NCI-H2171 treated with DMSO at 0.1 percent for 48 hours (cell line): Measurements from ENCODE around the gene LRPAP1.
"Not testable (repeated sequence)": the region's sequence is repeated elsewhere in the genome, so short reads cannot be mapped to it uniquely, and the experiment has no call there.

ENCODE experiments used
- DNase-seq: peaks from one replicate; lab custom pipeline; 2025; lab: John Stamatoyannopoulos, UW

LRPAP1 gene

DNA sequence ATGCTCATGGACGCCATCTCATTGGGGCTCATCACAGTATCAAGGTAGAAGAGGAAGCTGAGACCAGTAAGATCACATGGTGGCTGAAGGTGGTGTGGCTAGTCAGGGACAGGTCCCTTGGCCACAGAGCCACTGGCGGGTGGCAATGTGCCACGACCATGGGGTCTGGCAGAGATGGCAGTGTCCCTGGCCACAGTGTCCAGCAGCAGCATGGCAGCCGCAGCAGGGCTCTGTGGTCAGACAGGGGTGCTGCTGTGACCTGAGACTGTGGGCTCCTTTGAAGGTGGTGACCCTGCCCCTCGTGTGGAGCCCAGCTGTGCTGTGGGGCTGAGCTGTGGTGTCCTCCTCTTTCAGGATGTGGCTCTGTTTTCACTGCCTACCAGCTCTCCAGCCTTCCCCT is 71.3 kb downstream of the LRPAP1 start:
- DNase-seq: no peak

DNA sequence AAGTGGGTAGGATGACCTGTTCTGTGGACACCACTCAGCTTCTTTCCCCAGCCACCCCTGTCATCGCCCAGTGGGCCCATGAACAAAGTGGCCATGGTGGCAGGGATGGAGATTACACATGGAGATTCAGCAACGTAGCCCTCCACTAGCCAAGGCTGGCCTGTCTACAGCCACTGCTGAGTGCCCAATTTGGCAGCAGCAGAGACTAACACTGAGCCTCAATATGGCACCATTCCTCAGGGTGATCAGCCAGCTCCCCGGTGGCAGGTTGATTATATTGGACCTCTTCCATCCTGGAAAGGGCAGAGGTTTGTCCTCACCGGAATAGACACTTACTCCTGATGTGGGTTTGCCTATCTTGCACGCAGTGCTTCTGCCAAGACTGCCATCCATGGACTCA is 73.1 kb downstream of the LRPAP1 start:
- DNase-seq: not testable (repeated sequence)

GRCh38 chr4:3458371-3458770 is 73.9 kb downstream of the LRPAP1 start:
- no peak for DNase-seq

DNA sequence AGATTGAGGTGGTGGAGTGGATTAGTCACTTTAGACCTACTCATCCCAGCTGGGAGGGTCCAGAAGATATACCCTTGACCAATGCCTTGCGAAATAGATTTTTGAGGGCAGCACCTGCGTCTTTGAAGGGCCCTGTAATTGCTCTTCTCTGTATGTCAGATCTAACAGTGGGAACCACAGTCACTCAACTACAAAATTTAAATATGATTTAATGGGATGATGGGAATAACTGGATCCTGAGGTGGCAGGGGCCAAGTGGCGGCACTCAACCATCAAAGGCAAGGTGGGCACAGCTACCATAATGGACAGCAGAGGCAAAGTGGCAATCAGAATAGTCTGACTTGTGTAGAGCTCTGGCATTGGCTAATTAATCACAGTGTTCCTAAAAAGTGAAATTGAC is 76.6 kb downstream of the LRPAP1 start:
- DNase-seq: not testable (repeated sequence)
